Measurements from ENCODE around the gene IFI44. TPM values are rescaled to one million over a fixed set of nuclear protein-coding genes. Genes with fewer than 3 reads are reported as not detected.

The IFI44 gene
- total RNA-seq, 2 experiments from 2014 or later: 67.4 to 70.0 TPM

DNA sequence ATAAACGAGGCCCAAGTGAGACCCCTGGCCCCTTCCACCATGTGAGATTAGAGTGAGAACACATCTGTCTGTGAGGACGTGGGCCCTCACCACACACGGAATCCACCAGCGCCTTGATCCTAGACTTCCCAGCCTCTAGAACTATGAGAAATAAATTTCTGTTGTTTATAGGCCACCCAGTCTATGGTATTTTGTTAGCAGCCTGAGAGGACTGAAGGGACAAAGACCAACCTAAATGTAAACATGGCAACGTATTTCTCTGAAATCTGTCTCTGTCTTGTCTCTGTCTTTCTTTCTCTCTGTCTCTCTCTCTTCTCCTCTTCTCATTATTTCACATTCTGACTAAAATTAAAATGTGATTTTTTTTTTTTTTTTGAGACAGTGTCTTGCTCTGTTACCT is 45.0 kb upstream of the IFI44 start:
- H3K9me3 Mint-ChIP-seq: no peaks in the 10 kb centered on the region
- ATAC-seq (ENCODE audit: poor library complexity) (no peak), DNase-seq (no peak)
- no peak overlapping the region for H3K4me3 ChIP-seq (ENCODE audit: low read length)
- peaks cover under 1% of the 10 kb centered on the region for H3K27me3 Mint-ChIP-seq
- no peaks in the 10 kb centered on the region for H3K27me3 ChIP-seq (ENCODE audit: control insufficient read depth in 1 of 2, insufficient read depth in 2 of 2, low read length in 2 of 2)
- no peaks in the 10 kb centered on the region for H3K4me1 ChIP-seq (ENCODE audit: insufficient read depth, low read length)
- no peak overlapping the region for H3K4me3 Mint-ChIP-seq
- H3K9me3 ChIP-seq (ENCODE audit: control insufficient read depth in 1 of 2, insufficient read depth in 1 of 2, low read length in 2 of 2): no peaks in the 10 kb centered on the region
- ChIA-PET CTCF (no interaction called here), POLR2A (no interaction called here)
- TF ChIP-seq, protein P1, sequence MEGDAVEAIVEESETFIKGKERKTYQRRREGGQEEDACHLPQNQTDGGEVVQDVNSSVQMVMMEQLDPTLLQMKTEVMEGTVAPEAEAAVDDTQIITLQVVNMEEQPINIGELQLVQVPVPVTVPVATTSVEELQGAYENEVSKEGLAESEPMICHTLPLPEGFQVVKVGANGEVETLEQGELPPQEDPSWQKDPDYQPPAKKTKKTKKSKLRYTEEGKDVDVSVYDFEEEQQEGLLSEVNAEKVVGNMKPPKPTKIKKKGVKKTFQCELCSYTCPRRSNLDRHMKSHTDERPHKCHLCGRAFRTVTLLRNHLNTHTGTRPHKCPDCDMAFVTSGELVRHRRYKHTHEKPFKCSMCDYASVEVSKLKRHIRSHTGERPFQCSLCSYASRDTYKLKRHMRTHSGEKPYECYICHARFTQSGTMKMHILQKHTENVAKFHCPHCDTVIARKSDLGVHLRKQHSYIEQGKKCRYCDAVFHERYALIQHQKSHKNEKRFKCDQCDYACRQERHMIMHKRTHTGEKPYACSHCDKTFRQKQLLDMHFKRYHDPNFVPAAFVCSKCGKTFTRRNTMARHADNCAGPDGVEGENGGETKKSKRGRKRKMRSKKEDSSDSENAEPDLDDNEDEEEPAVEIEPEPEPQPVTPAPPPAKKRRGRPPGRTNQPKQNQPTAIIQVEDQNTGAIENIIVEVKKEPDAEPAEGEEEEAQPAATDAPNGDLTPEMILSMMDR (IDR thresholded peaks at IDR 0.05): no peak
- no peaks in the 10 kb centered on the region for H3K36me3 Mint-ChIP-seq (ENCODE audit: low read depth)
- H3K27ac Mint-ChIP-seq: no peak overlapping the region
- no peaks in the 10 kb centered on the region for H3K36me3 ChIP-seq (ENCODE audit: insufficient read depth, low read length)
- no peak overlapping the region for H3K27ac ChIP-seq (ENCODE audit: low read depth in 1 of 2, low read length in 2 of 2)
- intact Hi-C loops (cut with DNase I, micrococcal nuclease): loop anchor here in 1 of 2 experiments (5.0 kb wide), 1 partner anchor 472 kb away; no protein-coding TSS in a partner anchor
- peaks cover 12% of the 10 kb centered on the region for H3K4me1 Mint-ChIP-seq (ENCODE audit: low read depth)

DNA sequence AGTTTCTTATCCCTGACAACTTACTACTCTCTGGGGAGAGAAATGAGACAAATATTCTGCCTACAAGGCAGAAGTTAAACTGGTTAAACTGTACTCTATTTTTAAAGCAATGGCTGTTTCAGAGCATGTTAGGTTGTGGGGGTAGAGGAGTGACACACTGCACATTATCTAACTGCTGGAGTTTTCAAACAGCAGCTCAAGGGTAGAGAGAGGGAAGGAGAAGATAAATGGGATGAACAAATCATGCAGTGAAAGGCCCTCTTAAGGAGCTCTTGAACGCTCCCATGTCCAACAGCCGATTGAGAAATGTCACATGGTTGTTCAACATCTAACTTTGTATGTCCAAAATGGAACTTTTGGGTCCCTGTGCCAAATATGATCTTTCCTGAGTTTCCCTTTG is 43.4 kb upstream of the IFI44 start:
- ATAC-seq (ENCODE audit: poor library complexity) (no peak), DNase-seq (no peak)
- Histone ChIP-seq H3K27me3 (ENCODE audit: control insufficient read depth in 1 of 2, insufficient read depth in 2 of 2, low read length in 2 of 2) (no peaks in the 10 kb centered on the region), H3K4me1 (ENCODE audit: insufficient read depth, low read length) (no peaks in the 10 kb centered on the region), H3K27ac (ENCODE audit: low read depth in 1 of 2, low read length in 2 of 2) (no peak overlapping the region), H3K4me3 (ENCODE audit: low read length) (no peak overlapping the region), H3K36me3 (ENCODE audit: insufficient read depth, low read length) (no peaks in the 10 kb centered on the region), H3K9me3 (ENCODE audit: control insufficient read depth in 1 of 2, insufficient read depth in 1 of 2, low read length in 2 of 2) (no peaks in the 10 kb centered on the region)
- Mint-ChIP-seq H3K4me1 (ENCODE audit: low read depth) (peaks cover 12% of the 10 kb centered on the region), H3K27me3 (peaks cover 5% of the 10 kb centered on the region), H3K36me3 (ENCODE audit: low read depth) (no peaks in the 10 kb centered on the region), H3K4me3 (no peak overlapping the region), H3K9me3 (no peaks in the 10 kb centered on the region), H3K27ac (no peak overlapping the region)
- CTCF ChIA-PET: interaction anchor here (2.0 kb wide), 1 partner anchor 11 kb away, joined by 9 read pairs; no protein-coding TSS in a partner anchor
- intact Hi-C loops (cut with DNase I, micrococcal nuclease): loop anchor here in 1 of 2 experiments (5.0 kb wide), 1 partner anchor 474 kb away; no protein-coding TSS in a partner anchor
- TF ChIP-seq, protein P1 (IDR thresholded peaks at IDR 0.05): no peak
- POLR2A ChIA-PET: no interaction called here

DNA sequence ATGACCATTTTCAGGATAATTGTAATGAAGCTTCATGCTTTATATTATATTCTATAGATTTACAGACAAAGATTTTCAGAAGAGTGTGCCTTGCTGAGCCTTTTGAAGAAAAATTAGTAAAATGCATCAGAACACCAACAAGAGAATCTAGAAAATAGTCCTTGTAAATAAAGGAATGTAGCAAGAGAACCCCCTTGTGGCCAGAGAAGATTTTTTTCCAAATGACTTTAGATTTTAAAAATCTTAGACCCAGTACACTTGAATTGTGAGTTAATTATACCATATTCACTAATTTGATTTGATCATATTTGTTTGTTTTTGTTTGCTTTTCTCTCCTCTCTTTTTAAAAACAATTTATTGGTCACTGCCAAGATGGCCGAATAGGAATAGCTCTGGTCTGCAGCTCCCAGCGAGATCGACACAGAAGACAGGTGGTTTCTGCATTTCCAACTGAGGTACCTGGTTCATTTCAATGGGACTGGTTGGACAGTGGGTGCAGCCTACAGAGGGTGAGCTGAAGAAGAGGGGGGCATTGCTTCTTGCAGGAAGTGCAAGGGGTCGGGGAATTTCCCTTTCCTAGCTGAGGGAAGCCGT is 42.2 kb upstream of the IFI44 start:
- Histone ChIP-seq H3K4me1 (ENCODE audit: insufficient read depth, low read length) (no peaks in the 10 kb centered on the region), H3K27ac (ENCODE audit: low read depth in 1 of 2, low read length in 2 of 2) (no peak overlapping the region), H3K27me3 (ENCODE audit: control insufficient read depth in 1 of 2, insufficient read depth in 2 of 2, low read length in 2 of 2) (no peaks in the 10 kb centered on the region), H3K36me3 (ENCODE audit: insufficient read depth, low read length) (no peaks in the 10 kb centered on the region), H3K9me3 (ENCODE audit: control insufficient read depth in 1 of 2, insufficient read depth in 1 of 2, low read length in 2 of 2) (no peaks in the 10 kb centered on the region), H3K4me3 (ENCODE audit: low read length) (no peak overlapping the region)
- ChIA-PET POLR2A (interaction anchor here (1.1 to 1.4 kb wide), 3 partner anchors 13 to 42 kb away, joined by 3 to 5 read pairs (median 4); partner anchors contain the start of genes IFI44 and IFI44L), CTCF (interaction anchor here (1.7 to 2.0 kb wide), 2 partner anchors 10 to 13 kb away, joined by 4 to 9 read pairs; partner anchors contain the start of gene IFI44L)
- Mint-ChIP-seq H3K27me3 (peaks cover 5% of the 10 kb centered on the region), H3K9me3 (no peaks in the 10 kb centered on the region), H3K36me3 (ENCODE audit: low read depth) (no peaks in the 10 kb centered on the region), H3K27ac (no peak overlapping the region), H3K4me3 (no peak overlapping the region), H3K4me1 (ENCODE audit: low read depth) (peaks cover 12% of the 10 kb centered on the region)
- intact Hi-C loops (cut with DNase I, micrococcal nuclease): loop anchor here (1.0 to 5.0 kb wide), 2 partner anchors 475 to 477 kb away; no protein-coding TSS in a partner anchor
- ATAC-seq (ENCODE audit: poor library complexity) (no peak), DNase-seq (no peak)
- TF ChIP-seq, protein P1 (IDR thresholded peaks at IDR 0.05): no peak

Measured in CD4-positive, alpha-beta T cell (primary cell).